Stimulated activated CD4-positive, alpha-beta T cell treated with anti-CD3 and anti-CD28 coated beads, Interleukin-12 subunit alpha, Interleukin-12 subunit beta, amount 100 ng/mL, for 4 hours (primary cell): ENCODE data around the gene DGKG.

Experiments used
- DNase-seq: peaks from one replicate; pipeline ENCODE4 v3.0.0-alpha.2; 2020

DGKG gene

DNA sequence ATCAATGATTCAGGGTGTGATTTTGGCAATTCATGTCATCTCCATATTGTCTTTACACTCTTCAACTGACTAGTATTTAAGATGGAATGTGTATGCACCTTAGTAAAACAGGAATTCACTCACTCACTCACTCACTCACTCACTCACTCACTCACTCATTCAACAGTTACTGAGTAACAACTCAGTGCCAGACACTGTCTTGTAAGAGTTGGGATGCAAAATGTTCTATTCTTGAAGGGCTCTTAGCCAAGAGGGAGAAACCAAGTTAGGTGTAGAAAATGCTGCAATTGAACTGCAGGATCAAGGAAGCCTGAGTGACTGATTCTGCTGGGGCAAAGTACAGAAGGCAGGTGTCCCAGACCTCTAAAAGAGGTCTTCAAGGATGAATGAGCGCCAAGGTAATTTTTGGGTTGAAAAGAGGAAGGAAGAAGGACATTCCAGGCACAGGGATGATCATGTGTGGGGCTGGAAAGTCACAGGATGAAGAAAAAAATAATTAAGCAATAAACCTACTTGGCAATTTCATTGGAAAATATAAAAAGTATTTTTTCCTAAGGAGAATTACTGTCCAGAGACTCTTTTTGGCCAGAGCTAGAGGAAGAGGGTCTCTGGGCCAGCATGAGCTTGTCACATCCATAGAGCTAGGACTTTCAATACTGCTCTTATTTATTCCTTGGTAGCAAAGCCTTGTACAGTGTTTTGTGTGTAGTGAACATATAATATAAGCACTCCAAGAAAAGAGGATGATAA lies 194.2 kb downstream of the DGKG start:
- no peak for DNase-seq

DNA sequence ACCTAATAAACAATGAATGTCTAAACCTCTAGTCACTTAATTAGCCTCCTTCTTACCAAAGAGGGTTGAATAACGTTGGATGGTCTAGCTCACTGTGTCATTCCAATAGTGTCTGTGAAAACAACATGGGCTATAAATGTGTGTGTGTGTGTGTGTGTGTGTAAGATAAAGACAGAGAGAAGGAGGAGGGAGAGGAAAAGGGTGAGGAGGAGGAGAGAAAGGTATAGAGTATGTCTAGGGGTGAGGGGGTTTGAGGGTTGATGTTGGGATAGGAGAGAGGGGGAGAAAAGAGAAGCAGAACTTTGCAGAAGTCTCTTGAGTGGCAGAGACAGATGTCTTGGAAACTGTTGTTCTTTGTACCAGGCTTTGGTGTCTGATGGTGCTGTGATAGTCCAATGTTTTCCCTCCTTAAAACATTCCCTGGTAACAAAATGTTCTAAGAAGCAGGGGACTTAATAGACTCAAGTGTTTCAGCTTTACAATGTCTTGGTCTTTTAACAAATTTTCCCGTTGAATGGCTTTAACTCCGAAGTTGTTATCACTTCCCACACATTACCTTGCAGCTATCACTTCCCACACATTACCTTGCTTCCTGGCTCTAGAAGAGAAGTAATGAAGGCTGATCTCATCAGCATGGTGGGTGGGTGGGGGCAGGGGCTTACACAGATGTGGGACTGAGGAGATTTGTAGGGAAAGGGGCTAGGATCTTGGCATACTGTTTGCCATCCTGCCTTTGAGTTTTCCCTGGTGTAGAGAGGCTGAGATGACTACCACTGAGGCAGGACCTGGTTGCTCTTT lies 195.3 kb downstream of the DGKG start:
- DNase-seq = no peak

GRCh38 chr3:186166036-186166435 lies 196.0 kb downstream of the DGKG start:
- no peak for DNase-seq

GRCh38 chr3:186165331-186165730 lies 196.7 kb downstream of the DGKG start:
- DNase-seq = no peak

- no peak for DNase-seq
Observed at GRCh38 chr3:186164696-186165095, 197.3 kb downstream of the DGKG start.

DNA sequence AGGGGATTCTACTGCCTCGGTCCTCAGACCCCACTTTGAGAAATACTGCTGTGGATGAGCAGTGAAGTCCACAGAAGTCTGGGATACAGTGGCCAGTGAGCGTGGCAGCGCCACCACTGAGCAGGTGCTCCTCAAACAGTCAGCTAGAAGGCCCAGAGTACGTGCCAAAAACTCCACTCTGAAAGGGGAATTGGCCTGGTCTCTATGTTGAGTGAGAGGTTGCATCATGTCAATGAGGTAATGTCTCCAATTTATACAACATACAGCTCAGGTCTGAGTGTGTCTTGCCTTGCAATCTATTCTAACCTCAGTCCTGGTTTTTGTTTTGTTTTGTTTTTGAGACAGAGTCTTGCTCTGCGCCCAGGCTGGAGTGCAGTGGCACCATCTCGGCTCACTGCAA lies 199.8 kb downstream of the DGKG start:
- no peak for DNase-seq

- DNase-seq = no peak
Observed at GRCh38 chr3:186160691-186161243, 201.3 kb downstream of the DGKG start.

DNA sequence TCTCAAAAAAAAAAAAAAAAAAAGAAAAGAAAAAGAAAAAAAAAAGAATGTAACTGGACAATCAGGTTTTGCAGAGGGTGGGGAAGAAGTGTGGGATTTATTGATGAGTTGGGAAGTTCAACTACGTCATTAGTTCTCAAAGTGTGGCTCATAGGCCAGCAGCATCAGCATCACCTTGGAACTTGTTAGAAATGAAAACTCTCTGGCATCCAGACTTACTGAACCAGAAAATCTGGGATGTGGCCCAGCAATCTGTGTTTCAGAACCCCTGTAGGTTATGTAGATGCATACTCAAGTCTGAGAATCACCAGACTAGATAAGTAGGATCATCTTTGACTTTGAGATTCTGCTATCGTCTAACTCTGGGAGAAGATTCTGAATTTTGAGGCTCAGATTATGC lies 207.4 kb downstream of the DGKG start:
- DNase-seq = no peak

GRCh38 chr3:186152889-186153292 lies 209.1 kb downstream of the DGKG start:
- DNase-seq = no peak

- DNase-seq = no peak
Observed at GRCh38 chr3:186152361-186152798, 209.7 kb downstream of the DGKG start.

- no peak for DNase-seq
Observed at GRCh38 chr3:186151077-186151971, 210.7 kb downstream of the DGKG start.

GRCh38 chr3:186150041-186150830 lies 211.8 kb downstream of the DGKG start:
- no peak for DNase-seq

- no peak for DNase-seq
Observed at GRCh38 chr3:186149319-186149960, 212.6 kb downstream of the DGKG start.

DNA sequence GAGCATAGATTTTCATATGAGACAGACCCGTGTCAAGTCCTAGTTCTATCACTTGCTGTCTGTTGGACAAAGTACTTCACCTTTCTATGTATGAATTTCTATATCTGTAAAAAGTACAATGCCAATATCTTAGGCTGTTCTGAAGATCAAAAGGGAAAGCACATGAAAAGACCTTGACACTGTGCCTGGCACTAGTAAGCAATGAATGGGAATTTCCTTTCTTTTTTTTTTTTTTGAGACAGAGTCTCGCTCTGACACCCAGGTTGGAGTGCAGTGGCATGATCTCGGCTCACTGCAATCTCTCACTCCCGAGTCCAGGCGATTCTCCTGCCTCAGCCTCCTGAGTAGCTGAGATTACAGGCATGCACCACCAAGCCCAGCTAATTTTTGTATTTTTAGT lies 217.8 kb downstream of the DGKG start:
- DNase-seq = no peak

GRCh38 chr3:186143250-186143649 lies 218.8 kb downstream of the DGKG start:
- DNase-seq = no peak

GRCh38 chr3:186142393-186142932 lies 219.6 kb downstream of the DGKG start:
- DNase-seq = no peak

DNA sequence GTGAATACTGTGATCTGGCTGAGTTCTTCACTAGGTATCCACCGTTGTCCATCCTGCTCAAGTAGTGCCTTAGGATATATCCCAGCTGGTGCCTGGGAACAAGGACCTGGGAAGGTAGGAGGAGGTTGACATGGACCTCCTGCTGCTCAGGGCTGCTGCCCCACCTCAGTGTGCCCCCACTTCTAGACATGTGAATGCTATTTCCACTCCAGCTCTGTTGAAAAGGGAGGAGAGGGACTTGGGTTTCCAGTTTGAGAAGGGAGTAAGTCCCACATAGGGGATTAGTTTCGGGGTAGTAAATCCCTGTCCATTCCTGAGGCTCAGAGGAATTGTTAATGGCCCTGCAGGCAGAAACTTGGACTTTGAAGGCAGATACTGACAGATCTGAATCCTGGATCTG lies 220.2 kb downstream of the DGKG start:
- no peak for DNase-seq

DNA sequence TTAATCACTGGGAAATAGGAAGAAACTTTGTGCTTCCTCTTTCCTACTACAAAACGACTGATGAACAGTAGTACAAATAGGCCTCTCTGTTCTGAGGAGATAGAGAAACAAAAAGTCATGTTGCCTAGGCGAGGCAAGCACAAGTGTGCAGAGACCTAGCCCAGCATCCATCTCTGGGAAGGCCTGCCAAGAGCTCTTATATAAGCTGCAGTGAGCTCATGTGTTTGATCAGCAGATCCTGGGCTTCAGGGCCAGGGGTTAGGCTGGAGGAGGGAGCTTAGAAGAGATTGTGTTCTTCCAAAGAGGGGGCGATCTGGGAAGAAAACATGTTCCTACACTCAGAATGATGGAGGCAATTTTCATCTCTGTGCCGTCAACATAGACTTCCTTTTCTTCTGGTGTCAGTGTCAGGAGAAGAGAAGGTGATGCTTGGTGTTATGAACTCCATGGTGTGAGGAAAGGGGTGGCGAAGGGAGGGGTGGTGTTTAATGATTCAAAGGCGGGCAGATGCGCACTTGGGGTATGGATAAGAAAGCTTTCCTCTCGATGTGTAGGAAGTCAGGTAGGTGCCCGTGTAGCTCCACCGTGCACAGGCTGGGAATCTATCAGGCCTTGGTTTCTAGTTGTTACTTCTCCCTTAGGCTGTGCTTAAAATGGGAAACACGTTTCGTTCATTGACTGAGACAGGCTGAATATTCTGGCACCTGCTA lies 223.6 kb downstream of the DGKG start:
- DNase-seq = no peak

DNA sequence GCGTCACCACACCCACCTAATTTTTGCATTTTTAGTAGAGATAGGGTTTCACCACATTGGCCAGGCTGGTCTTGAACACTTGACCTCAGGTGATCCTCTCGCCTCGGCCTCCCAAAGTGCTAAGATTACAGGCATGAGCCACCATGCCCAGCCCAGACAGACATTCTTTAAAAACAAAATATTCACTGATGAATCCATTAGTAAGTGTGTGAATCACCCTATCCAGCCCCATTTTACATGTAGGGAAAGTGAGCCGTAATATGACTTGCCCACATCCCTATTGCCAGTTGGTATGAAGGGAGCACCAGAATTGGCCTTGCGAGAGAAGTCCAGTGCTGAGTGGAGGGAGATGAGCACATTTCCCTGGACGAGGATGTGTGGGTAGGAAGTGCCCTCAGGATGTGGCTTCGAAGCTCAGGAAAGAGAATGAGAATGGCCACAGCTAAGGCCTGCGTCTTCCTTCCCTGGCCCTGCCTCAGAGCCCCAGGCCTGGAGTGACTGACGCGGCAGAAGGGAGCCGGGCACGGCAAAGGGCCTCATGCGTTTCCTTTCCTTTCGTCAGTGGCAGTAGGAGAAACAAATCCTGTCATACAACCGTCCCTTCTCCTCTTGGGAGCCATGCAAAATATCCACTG lies 224.9 kb downstream of the DGKG start:
- no peak for DNase-seq

DNA sequence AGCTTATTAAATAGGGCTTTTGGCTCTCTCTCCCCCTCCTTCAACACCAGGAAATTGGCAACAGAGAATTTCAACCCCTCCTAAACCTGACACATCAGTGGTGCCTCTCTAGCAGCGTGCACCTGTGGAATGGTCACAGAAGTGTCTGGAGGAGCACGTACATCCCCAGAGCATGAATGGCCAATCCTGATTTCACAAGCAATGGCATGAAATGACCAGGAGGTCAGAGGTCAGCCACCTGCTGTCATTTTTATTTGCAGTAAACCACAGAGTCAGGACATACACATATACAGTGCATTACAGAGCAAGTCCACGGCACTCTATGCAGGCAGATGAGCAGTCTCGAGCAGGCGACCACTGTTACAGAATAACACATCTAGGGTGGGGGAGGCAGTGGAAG lies 228.1 kb downstream of the DGKG start:
- no peak for DNase-seq
